Dendritic cell treated with granulocyte-macrophage colony-stimulating factor and Interleukin-4, amounts not matched to agents 40 ng/mL and 50 ng/mL, for 4 days (primary cell): Measurements from ENCODE around the gene SPRR2F.
"Not testable (repeated sequence)": the region's sequence is repeated elsewhere in the genome, so short reads cannot be mapped to it uniquely, and the experiment has no call there.

ENCODE experiments used
- H3K27ac Mint-ChIP-seq: one replicate; pipeline ENCODE4 v1.8.0; 2022; ENCODE audit warnings: mild to moderate bottlenecking, mixed read lengths
- H3K27me3 Mint-ChIP-seq: one replicate; pipeline ENCODE4 v1.8.0; 2022; ENCODE audit warnings: mild to moderate bottlenecking, mixed read lengths
- H3K36me3 Mint-ChIP-seq: one replicate; pipeline ENCODE4 v1.8.0; 2022; ENCODE audit warnings: low read depth, mixed read lengths
- H3K4me1 Mint-ChIP-seq: one replicate; pipeline ENCODE4 v1.8.0; 2022; ENCODE audit warnings: low read depth, mixed read lengths
- H3K4me3 Mint-ChIP-seq: one replicate; pipeline ENCODE4 v1.8.0; 2022; ENCODE audit warnings: mild to moderate bottlenecking, moderate library complexity, mixed read lengths
- H3K9me3 Mint-ChIP-seq: one replicate; pipeline ENCODE4 v1.8.0; 2022; ENCODE audit warnings: mixed read lengths
- intact Hi-C: fragments of 100-400 bp; cut with micrococcal nuclease; formaldehyde crosslinking; loops from one replicate; pipeline ENCODE4 v1.15.0; 2022

Gene SPRR2F, protein sequence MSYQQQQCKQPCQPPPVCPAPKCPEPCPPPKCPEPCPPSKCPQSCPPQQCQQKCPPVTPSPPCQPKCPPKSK

DNA sequence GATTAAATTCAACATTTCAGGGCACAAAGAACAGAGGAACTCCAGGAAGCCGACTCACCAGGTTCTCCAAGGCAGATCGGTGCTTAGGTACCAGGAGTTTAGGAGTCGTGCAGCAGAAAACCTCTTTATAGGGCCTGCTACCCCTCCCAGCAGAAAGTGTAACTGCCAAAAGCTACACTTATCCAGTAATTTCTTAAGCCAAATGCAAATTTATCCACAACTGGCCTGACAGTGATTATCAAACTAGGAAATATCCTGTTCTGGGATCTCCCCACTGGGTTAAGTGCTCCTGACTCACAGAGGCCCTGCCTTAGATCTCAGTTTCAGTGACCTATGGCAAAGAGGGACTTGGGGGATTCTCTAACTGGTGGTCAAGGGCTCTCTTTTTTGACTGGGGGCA lies at the start of gene SPRR2F:
TSS of gene SPRR2F (minus strand) at position 101 of the 400 bp plus-strand sequence. CDS start 783 bp downstream, outside the sequence.
- H3K27me3 Mint-ChIP-seq: peaks cover 14% of the 10 kb centered on the region
- intact Hi-C loops: no loop called here
- H3K27ac Mint-ChIP-seq: no peak within 1 kb of the TSS
- peaks cover 3% of the 10 kb centered on the region for H3K9me3 Mint-ChIP-seq
- H3K4me3 Mint-ChIP-seq: no peak within 1 kb of the TSS
- no peaks in the 10 kb centered on the region for H3K36me3 Mint-ChIP-seq
- H3K4me1 Mint-ChIP-seq: no peaks in the 10 kb centered on the region

DNA sequence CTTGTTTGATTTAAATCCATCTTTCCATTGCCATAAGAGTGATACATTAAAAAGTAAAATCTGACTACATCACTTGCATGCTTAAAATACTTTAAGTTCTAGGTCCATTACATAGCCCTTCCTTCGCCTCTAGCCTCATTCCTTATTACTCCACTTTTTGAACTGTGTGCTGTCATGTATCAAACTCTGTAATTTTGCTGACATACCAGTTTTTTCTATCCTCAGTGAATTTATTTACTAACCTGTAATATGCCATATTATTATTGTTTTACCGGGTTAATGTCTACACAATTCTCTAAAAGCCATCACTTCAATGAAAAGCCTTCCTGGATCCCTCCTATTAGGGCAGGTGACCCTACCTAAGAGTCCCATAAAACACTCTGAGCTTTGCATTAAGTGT lies 42.2 kb upstream of the SPRR2F start:
- intact Hi-C loops: no loop called here
- H3K27me3 Mint-ChIP-seq: peaks cover 14% of the 10 kb centered on the region
- H3K4me1 Mint-ChIP-seq: no peaks in the 10 kb centered on the region
- H3K27ac Mint-ChIP-seq: no peak overlapping the region
- no peak overlapping the region for H3K4me3 Mint-ChIP-seq
- H3K36me3 Mint-ChIP-seq: no peaks in the 10 kb centered on the region
- peaks cover 6% of the 10 kb centered on the region for H3K9me3 Mint-ChIP-seq

DNA sequence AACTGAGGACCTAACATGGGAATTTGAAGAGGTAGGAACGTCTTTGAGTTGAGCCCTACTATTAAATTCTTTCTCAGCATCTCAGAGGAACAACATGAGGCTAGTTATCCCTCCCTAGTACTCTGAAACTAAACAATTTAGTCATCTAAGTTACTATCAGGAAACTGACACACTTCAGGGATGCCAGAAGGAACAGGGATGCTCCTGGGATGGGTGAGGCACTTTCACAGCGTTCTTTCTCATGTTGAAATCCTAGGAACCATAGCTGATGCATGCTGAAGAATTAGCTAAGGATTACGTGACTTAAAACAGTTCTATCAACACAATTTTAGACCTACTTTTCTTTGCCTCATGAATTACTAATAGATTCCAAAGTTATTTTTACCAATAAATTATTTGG lies 39.2 kb upstream of the SPRR2F start:
- H3K4me1 Mint-ChIP-seq: no peaks in the 10 kb centered on the region

DNA sequence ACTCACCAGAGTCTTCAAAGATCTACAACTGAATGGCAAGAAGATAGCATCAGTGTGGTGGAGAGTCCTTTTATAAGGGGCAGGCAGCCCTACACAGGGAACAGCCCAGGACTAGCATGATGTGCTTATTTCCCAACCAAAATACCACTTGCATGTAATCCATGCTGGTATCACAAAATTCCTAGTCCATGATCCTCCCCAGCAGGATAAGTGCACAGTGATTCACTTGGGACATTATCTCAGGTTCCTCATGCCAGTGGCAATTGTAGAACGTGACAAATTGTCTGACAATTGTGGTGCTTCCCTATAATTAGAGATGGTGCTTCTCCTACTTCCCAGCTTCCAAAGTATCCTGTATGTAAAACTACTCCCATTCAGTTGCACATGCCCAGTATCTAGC lies 37.5 kb upstream of the SPRR2F start, which contains the start of gene SPRR2G:
TSS of gene SPRR2G (minus strand) at position 45 of the 400 bp plus-strand sequence. CDS start 780 bp downstream, outside the sequence.
- intact Hi-C loops: no loop called here
- H3K4me1 Mint-ChIP-seq: no peaks in the 10 kb centered on the region
- no peak within 1 kb of the TSS for H3K27ac Mint-ChIP-seq
- H3K36me3 Mint-ChIP-seq: no peaks in the 10 kb centered on the region
- H3K27me3 Mint-ChIP-seq: peaks cover 17% of the 10 kb centered on the region
- H3K4me3 Mint-ChIP-seq: no peak within 1 kb of the TSS
- no peaks in the 10 kb centered on the region for H3K9me3 Mint-ChIP-seq

More for the DNA sequence above, 39.2 kb upstream of the SPRR2F start:
- Mint-ChIP-seq H3K27ac (no peak overlapping the region), H3K27me3 (peaks cover 16% of the 10 kb centered on the region), H3K4me3 (no peak overlapping the region), H3K9me3 (no peaks in the 10 kb centered on the region), H3K36me3 (no peaks in the 10 kb centered on the region)
- intact Hi-C loops: no loop called here

DNA sequence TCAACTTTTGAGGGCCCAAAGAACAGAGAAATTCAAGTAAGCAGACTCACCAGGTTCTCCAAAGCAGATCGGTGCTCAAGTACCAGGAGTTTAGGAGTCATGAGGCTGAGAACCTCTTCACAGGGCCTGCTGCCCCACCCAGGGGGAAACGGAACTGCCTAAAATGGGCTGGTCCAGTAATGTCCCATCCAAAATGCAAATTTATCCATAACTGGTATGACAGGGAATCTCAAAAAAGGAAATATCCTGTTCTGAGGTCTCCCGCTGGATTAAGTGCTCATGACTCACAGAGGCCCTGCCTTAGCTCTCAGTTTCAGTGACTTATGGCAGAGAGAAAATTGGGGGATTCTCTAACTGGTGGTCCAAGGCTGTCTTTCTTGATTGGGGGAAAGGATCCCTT lies 28.1 kb upstream of the SPRR2F start:
- no peaks in the 10 kb centered on the region for H3K9me3 Mint-ChIP-seq
- no peak overlapping the region for H3K27ac Mint-ChIP-seq
- H3K4me1 Mint-ChIP-seq: no peaks in the 10 kb centered on the region
- no peak overlapping the region for H3K4me3 Mint-ChIP-seq
- no peaks in the 10 kb centered on the region for H3K36me3 Mint-ChIP-seq
- H3K27me3 Mint-ChIP-seq: peaks cover 27% of the 10 kb centered on the region
- intact Hi-C loops: no loop called here

DNA sequence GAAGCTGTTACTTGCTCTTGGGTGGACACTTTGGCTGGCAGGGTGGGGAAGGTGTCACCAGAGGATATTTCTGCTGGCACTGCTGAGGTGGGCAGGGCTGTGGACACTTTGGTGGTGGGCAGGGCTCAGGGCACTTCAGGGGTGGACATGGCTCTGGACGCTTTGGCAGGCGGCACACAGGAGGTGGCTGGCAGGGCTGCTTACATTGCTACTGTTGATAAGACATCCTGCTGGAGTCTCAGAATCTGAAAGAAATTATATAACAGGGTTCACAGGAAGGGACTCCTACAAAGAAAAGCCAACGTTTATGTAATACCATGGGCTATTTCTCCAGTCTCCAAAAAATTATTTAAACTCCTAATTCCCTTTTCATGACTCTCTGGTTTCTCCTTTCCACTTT lies 27.2 kb upstream of the SPRR2F start:
- Mint-ChIP-seq H3K9me3 (no peaks in the 10 kb centered on the region), H3K27me3 (peaks cover 26% of the 10 kb centered on the region), H3K27ac (no peak overlapping the region), H3K4me3 (no peak overlapping the region), H3K4me1 (no peaks in the 10 kb centered on the region), H3K36me3 (no peaks in the 10 kb centered on the region)
- intact Hi-C loops: no loop called here

DNA sequence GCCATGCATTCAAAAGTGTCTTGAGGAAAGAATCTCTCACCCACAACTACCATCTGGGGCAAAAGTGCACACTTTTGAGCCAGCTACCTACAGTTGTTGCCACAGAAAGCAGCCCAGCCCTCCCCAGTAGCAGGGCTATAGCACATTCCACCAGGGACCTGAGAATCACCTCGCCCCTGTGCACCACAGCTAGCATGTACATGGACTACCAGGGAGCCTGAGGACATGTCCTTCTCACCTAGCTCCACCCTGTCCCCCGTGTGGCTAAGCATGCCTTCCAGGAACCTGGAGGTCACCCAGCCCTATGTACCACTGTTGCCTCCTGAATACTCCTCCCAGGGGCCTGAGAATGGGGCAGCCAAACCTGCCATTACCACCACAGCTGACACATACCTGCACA lies 20.4 kb upstream of the SPRR2F start:
- intact Hi-C loops: no loop called here
- no peak overlapping the region for H3K4me3 Mint-ChIP-seq

DNA sequence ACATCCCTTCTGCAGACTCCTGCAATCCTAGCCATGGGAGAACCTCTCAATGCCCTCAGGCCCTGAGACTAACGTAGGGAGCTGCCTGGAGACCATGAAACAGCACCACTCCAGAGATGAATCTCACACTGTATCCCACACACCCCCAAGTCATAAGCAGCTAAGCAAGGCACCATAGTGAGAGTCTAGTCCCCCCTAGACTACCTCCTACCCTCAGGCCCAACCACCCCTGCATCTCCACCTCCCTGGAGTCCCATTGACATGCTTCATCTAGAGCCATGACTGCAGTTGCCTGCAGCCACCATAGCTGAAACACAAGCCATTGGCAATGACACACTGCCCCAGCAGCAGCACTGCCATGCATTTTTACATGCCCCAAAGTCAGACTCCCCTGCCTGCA lies 20.0 kb upstream of the SPRR2F start:
- Mint-ChIP-seq H3K27ac (no peak overlapping the region), H3K9me3 (no peaks in the 10 kb centered on the region), H3K4me1 (no peaks in the 10 kb centered on the region), H3K4me3 (no peak overlapping the region), H3K27me3 (peaks cover 21% of the 10 kb centered on the region), H3K36me3 (no peaks in the 10 kb centered on the region)
- intact Hi-C loops: no loop called here

More for the DNA sequence above, 20.4 kb upstream of the SPRR2F start:
- H3K9me3 Mint-ChIP-seq: no peaks in the 10 kb centered on the region
- no peak overlapping the region for H3K27ac Mint-ChIP-seq
- H3K27me3 Mint-ChIP-seq: peaks cover 21% of the 10 kb centered on the region
- H3K36me3 Mint-ChIP-seq: no peaks in the 10 kb centered on the region
- H3K4me1 Mint-ChIP-seq: no peaks in the 10 kb centered on the region

DNA sequence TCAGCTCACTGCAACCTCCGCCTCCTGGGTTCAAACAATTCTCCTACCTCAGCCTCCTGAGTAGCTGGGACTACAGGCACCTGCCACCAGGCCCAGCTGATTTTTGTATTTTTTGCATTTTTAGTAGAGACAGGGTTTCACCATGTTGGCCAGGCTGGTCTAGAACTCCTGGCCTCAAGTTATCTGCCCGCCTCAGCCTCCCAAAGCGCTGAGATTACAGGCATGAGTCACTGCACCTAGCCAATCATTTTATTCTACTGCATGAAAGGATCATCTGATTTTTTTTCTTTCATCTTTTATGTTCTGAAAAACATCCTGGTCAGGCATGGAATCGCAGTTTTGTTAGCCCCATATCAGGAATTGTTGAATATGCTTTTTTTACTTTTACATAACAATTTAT lies 15.4 kb upstream of the SPRR2F start:
- H3K4me1 Mint-ChIP-seq, H3K27ac Mint-ChIP-seq, H3K36me3 Mint-ChIP-seq, H3K4me3 Mint-ChIP-seq, intact Hi-C loops: not testable (repeated sequence)
- Mint-ChIP-seq H3K9me3 (peaks cover 12% of the 10 kb centered on the region), H3K27me3 (peaks cover 13% of the 10 kb centered on the region)

DNA sequence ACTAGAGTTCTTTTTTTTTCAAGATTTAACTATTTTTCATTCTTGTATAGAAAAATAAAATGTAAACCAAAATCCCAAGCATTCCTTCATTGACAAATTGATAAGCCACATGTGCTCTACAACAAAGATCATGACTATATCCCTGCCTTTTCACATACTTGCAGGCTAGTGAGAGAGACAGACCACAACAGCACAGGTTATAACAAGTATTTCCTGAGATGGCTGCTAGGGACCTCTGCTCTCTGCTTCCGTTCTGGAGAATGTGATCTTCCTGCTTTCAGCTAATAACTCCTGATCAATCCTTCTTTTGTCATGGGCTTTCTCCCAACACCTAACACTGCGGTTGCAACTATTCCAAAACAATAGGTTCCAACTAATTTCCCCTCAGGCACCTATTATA lies 14.0 kb upstream of the SPRR2F start:
- peaks cover 12% of the 10 kb centered on the region for H3K27me3 Mint-ChIP-seq
- H3K4me3 Mint-ChIP-seq: no peak overlapping the region
- peaks cover 12% of the 10 kb centered on the region for H3K9me3 Mint-ChIP-seq
- intact Hi-C loops: no loop called here
- H3K4me1 Mint-ChIP-seq: no peaks in the 10 kb centered on the region
- H3K27ac Mint-ChIP-seq: no peak overlapping the region
- no peaks in the 10 kb centered on the region for H3K36me3 Mint-ChIP-seq

DNA sequence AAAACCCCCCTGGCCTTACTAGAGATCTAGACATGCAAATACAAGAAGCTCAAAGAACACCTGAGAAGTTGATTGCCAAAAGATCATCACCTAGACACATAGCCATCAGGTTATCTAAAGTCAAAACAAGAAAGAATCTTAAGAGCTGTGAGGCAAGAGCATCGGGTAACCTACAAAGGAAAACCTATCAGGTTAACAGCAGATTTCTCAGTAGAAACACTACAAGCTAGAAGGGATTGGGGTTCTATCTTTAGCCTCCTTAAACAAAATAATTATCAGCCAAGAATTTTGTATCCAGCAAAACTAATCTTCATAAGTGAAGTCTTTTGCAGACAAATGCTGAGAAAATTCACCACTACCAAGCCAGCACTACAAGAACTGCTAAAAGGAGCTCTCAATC lies 12.2 kb upstream of the SPRR2F start:
- intact Hi-C loops: no loop called here
- Mint-ChIP-seq H3K36me3 (no peaks in the 10 kb centered on the region), H3K27me3 (peaks cover 12% of the 10 kb centered on the region), H3K9me3 (peaks cover 12% of the 10 kb centered on the region), H3K4me1 (no peaks in the 10 kb centered on the region), H3K4me3 (no peak overlapping the region), H3K27ac (no peak overlapping the region)

DNA sequence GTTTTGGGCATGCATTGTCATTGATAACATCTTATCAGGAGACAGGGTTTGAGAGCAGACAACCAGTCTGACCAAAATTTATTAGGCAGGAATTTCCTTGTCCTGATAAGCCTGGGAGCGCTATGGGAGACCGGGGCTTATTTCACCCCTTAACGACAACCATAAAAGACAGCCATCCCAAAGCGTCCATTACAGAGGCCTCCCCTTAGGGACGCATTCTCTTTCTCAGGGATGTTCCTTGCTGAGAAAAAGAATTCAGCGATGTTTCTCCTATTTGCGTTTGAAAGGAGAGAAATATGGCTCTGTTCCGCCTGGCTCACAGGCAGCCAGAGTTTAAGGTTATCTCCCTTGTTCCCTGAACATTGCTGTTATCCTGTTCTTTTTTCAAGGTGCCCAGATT lies 10.5 kb upstream of the SPRR2F start:
- intact Hi-C loops, H3K27ac Mint-ChIP-seq, H3K4me3 Mint-ChIP-seq, H3K36me3 Mint-ChIP-seq, H3K4me1 Mint-ChIP-seq: not testable (repeated sequence)
- peaks cover 12% of the 10 kb centered on the region for H3K9me3 Mint-ChIP-seq
- peaks cover 14% of the 10 kb centered on the region for H3K27me3 Mint-ChIP-seq

DNA sequence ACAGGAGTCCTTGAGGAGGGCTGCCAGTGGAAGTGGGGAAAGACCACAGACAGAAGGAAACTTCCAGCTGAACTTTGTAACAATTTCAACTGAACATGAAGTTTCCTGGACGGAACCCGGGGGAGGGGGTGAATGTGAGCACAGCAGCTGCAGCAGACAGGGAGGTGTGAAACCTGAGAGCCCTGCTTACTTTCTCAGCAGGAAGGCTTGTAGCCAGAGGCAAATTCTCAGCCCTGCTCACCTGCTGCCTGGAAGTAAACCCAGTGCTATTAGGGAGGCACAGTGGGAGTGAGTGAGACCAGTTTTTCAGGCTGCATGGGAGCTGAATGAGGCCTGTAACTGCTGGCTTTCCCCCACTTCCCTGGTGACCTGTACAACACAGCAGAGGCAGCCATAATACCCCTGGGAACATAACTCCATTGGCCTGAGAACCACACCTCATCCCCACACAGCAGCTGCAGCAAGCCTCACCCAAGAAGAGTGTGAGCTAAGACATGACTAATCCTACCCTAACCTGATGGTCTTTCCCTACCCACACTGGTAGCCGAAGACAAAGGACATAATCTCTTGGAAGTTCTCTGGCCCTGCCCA lies 9.6 kb upstream of the SPRR2F start:
- Mint-ChIP-seq H3K4me3 (no peak overlapping the region), H3K4me1 (no peaks in the 10 kb centered on the region), H3K9me3 (peaks cover 12% of the 10 kb centered on the region), H3K27me3 (peaks cover 16% of the 10 kb centered on the region), H3K36me3 (no peaks in the 10 kb centered on the region), H3K27ac (no peak overlapping the region)
- intact Hi-C loops: no loop called here

DNA sequence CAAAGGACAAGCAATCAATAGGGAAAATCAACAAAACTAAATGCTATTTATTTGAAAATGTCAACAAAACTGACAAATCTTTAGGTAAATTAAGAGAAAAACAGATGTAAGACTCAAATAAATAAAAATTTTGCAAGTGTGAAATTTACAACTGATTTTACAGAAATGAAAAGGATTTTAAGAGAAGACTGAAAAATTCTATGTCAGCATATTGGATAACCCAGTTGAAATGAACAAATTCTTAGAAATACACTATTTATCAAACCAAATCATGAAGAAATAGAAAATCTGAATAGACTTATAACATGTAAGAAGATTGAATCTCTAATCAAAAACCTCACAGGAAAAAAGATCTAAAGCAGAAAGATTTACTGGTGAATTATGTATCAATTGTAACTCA lies 7.6 kb upstream of the SPRR2F start:
- intact Hi-C loops: no loop called here
- Mint-ChIP-seq H3K4me1 (no peaks in the 10 kb centered on the region), H3K36me3 (no peaks in the 10 kb centered on the region), H3K27ac (no peak overlapping the region), H3K9me3 (peaks cover 12% of the 10 kb centered on the region), H3K4me3 (no peak overlapping the region), H3K27me3 (peaks cover 20% of the 10 kb centered on the region)

DNA sequence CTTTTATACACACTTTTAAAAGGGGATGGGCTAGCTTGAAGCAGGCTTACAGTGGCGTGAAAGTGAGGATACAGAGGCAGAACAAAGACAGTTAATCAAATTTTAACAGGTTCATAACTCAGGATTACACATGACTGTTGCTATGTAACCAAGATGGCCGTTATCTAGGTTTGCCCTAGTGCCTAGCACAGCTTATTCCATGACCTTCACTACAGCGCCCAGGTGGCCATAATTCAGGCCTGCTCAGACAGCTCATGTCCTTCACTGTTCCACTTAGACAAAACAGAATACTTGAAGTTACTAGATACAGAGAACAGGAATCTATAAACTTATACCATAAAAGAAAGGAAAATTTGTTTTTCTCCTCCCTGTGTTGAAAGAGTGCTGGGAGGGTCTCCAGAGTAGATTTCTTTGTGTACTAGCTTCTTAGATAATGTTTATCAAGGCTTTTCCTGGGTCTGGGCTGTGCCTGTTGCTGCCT lies 6.2 kb upstream of the SPRR2F start:
- H3K4me1 Mint-ChIP-seq: no peaks in the 10 kb centered on the region
- peaks cover 18% of the 10 kb centered on the region for H3K27me3 Mint-ChIP-seq
- intact Hi-C loops: no loop called here
- peaks cover 2% of the 10 kb centered on the region for H3K9me3 Mint-ChIP-seq
- no peak overlapping the region for H3K4me3 Mint-ChIP-seq
- H3K27ac Mint-ChIP-seq: no peak overlapping the region
- H3K36me3 Mint-ChIP-seq: no peaks in the 10 kb centered on the region
